HEK293T (cell line): ENCODE results near the gene RASSF8.

ENCODE experiments used
- CTCF ChIA-PET: fragments of 350-600 bp; formaldehyde crosslinking; extraction: SDS; loops from one replicate; lab custom pipeline; 2021; ENCODE audit warnings: antibody characterized with exemption, inconsistent platforms; lab: Yijun Ruan, JAX
- POLR2A ChIA-PET: fragments of 350-600 bp; formaldehyde crosslinking; extraction: SDS; loops from one replicate; lab custom pipeline; 2020; ENCODE audit warnings: antibody characterized with exemption, inconsistent platforms; lab: Yijun Ruan, JAX
- DNase-seq: peaks from one replicate; pipeline ENCODE4 v3.0.0; 2012; ENCODE audit warnings: mixed read lengths; ENCODE audit errors: extremely low spot score
- ARNT ChIP-seq: fragments of 450-650 bp; IDR thresholded peaks from 2 replicates; pipeline ENCODE4 v1.6.1; 2017; ENCODE audit warnings: mild to moderate bottlenecking
- BHLHE40 ChIP-seq: fragments of 450-650 bp; IDR thresholded peaks from 2 replicates; pipeline ENCODE4 v1.6.1; 2016; ENCODE audit warnings: mild to moderate bottlenecking, moderate library complexity, borderline replicate concordance
- CTBP1 ChIP-seq: fragments of 450-650 bp; IDR thresholded peaks from 2 replicates; pipeline ENCODE4 v1.6.1; 2016; ENCODE audit warnings: borderline replicate concordance
- ELF4 ChIP-seq: fragments of 450-650 bp; IDR thresholded peaks from 2 replicates; pipeline ENCODE4 v1.6.1; 2017; ENCODE audit warnings: antibody characterized with exemption
- FOXA1 ChIP-seq: fragments of 450-650 bp; IDR thresholded peaks from 2 replicates; pipeline ENCODE4 v1.6.1; 2016; ENCODE audit warnings: mild to moderate bottlenecking
- FOXK2 ChIP-seq: fragments of 450-650 bp; IDR thresholded peaks from 2 replicates; pipeline ENCODE4 v1.6.1; 2016; ENCODE audit warnings: mild to moderate bottlenecking
- FOXM1 ChIP-seq: fragments of 450-650 bp; IDR thresholded peaks from 2 replicates; pipeline ENCODE4 v1.6.1; 2017; ENCODE audit warnings: mild to moderate bottlenecking, borderline replicate concordance
- HDGF ChIP-seq: fragments of 450-650 bp; IDR thresholded peaks from 2 replicates; pipeline ENCODE4 v1.6.1; 2017; ENCODE audit warnings: antibody characterized with exemption, borderline replicate concordance
- L3MBTL2 ChIP-seq: fragments of 450-650 bp; conservative IDR thresholded peaks from 2 replicates; pipeline ENCODE4 v1.6.1; 2016; ENCODE audit warnings: mild to moderate bottlenecking
- LEF1 ChIP-seq: fragments of 450-650 bp; IDR thresholded peaks from 2 replicates; pipeline ENCODE4 v1.6.1; 2017; ENCODE audit warnings: mild to moderate bottlenecking, borderline replicate concordance
- NFRKB ChIP-seq: fragments of 450-650 bp; IDR thresholded peaks from 2 replicates; pipeline ENCODE4 v1.6.1; 2016; ENCODE audit warnings: mild to moderate bottlenecking, moderate library complexity
- SP1 ChIP-seq: fragments of 450-650 bp; IDR thresholded peaks from 2 replicates; pipeline ENCODE4 v1.6.1; 2017
- SUZ12 ChIP-seq: fragments of 450-650 bp; IDR thresholded peaks from 2 replicates; pipeline ENCODE4 v1.6.1; 2016; ENCODE audit warnings: mild to moderate bottlenecking
- TARDBP ChIP-seq: fragments of 450-650 bp; IDR thresholded peaks from 2 replicates; pipeline ENCODE4 v1.6.1; 2016
- ZNF384 ChIP-seq: fragments of 450-650 bp; IDR thresholded peaks from 2 replicates; pipeline ENCODE4 v1.6.1; 2016
- TF ChIP-seq, protein P1 (sequence below): fragments of 450-650 bp; IDR thresholded peaks from 2 replicates; pipeline ENCODE4 v1.6.1; 2016

The RASSF8 gene

DNA sequence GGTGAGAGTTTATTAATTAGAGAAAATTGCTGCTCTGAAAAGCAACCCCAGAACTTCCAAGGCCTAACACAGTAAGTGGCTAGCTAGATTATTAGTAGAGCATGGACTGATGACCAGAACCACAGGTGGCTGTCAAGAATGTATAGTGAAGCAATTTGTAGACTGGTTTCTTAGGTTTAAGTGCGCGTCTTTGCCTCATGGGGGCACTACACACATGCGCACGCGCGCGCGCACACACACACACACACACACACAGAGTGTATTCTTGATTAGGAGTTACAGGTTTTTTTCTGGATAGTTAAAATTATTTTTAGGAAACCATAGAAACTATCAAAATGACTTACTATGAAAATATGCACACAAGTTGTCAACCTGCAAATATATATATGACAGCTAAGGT lies 99.8 kb downstream of the RASSF8 start:
- POLR2A ChIA-PET: no interaction called here
- no peak for DNase-seq
- TF ChIP-seq NFRKB (no peak), SP1 (no peak), LEF1 (no peak), BHLHE40 (no peak), HDGF (no peak), ELF4 (no peak), FOXM1 (no peak), FOXA1 (no peak), ARNT (no peak), SUZ12 (no peak), L3MBTL2 (no peak), CTBP1 (no peak), FOXK2 (no peak), ZNF384 (no peak), TARDBP (no peak)
- TF ChIP-seq, protein P1, sequence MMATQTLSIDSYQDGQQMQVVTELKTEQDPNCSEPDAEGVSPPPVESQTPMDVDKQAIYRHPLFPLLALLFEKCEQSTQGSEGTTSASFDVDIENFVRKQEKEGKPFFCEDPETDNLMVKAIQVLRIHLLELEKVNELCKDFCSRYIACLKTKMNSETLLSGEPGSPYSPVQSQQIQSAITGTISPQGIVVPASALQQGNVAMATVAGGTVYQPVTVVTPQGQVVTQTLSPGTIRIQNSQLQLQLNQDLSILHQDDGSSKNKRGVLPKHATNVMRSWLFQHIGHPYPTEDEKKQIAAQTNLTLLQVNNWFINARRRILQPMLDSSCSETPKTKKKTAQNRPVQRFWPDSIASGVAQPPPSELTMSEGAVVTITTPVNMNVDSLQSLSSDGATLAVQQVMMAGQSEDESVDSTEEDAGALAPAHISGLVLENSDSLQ: no peak
- CTCF ChIA-PET: interaction anchor here (0.9 kb wide), 1 partner anchor 21 kb away, joined by 3 read pairs; no protein-coding TSS in a partner anchor

DNA sequence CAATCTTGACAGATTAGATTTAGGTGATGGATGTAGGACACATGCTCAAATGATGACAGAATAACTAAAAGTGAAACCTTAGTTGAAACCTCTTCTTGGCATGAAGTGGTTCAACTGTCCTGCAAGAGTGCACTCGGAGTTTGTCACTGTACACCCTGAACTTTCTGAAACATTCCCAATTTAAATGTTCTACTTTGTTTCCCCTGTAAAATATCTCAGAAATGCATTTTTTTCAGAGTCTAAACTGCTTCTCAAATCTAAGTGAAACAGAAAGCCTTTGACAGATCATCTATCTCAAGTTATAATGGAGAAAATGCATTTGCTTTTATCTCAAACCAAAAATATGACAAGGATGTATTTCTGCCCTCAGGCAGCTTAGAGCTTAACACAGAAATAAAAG lies 100.3 kb downstream of the RASSF8 start:
- ChIA-PET CTCF (no interaction called here), POLR2A (no interaction called here)
- DNase-seq: no peak
- TF ChIP-seq FOXA1 (no peak), ZNF384 (no peak), ELF4 (no peak), CTBP1 (no peak), TARDBP (no peak), LEF1 (no peak), FOXK2 (no peak), ARNT (no peak), FOXM1 (no peak), BHLHE40 (no peak), L3MBTL2 (no peak), NFRKB (no peak), SUZ12 (no peak), HDGF (no peak), SP1 (no peak)
- TF ChIP-seq, protein P1: no peak

DNA sequence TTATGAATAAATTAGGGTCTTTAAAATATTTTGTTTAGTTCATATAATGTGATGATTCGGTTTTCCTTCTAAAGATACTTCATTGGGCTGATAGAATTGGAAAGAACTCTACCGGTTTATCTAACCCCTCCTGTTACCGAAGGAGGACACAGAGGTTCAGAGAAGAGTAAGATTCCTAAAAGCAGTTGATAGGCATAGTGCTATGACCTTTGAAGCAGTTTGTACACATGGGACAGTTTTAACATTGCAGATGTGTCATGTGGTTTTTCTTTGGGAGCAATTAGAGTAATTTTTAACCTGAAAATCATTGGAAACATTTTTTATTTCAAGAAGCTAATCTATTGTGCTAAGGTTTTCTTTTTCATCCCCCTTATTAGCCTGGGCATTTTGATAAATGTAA lies 103.5 kb downstream of the RASSF8 start:
- CTCF ChIA-PET: no interaction called here

DNA sequence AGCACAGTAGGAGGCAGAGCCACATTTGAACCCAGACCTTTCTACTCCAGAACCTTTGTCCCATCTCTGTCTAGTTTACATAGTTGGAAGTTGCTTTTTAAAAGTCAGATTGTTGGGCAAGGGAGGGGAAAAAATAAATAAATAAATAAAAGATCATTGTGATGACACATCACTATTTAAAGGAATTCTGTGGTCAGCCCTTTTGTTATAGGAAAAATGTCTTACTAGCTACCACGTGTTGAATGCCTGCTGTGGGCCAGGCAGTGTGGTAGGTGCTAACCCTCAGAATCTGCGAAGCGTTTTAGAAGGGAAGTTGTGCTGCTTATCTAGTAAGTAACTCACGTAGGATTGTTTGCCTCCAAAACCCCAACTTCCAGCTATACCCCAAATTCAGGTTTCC lies 104.1 kb downstream of the RASSF8 start:
- TF ChIP-seq NFRKB (no peak), ELF4 (no peak), FOXK2 (no peak), HDGF (no peak), FOXA1 (no peak), ZNF384 (no peak), SP1 (no peak), L3MBTL2 (no peak), BHLHE40 (no peak), SUZ12 (no peak), CTBP1 (no peak), ARNT (no peak), LEF1 (no peak), TARDBP (no peak), FOXM1 (no peak)
- TF ChIP-seq, protein P1: no peak
- ChIA-PET CTCF (no interaction called here), POLR2A (no interaction called here)
- no peak for DNase-seq

More for the DNA sequence above, 103.5 kb downstream of the RASSF8 start:
- DNase-seq: no peak
- POLR2A ChIA-PET: no interaction called here
- TF ChIP-seq ELF4: no peak
- no peak for TF ChIP-seq ARNT
- TF ChIP-seq HDGF: no peak
- TF ChIP-seq NFRKB: no peak
- TF ChIP-seq BHLHE40: no peak
- no peak for TF ChIP-seq CTBP1

DNA sequence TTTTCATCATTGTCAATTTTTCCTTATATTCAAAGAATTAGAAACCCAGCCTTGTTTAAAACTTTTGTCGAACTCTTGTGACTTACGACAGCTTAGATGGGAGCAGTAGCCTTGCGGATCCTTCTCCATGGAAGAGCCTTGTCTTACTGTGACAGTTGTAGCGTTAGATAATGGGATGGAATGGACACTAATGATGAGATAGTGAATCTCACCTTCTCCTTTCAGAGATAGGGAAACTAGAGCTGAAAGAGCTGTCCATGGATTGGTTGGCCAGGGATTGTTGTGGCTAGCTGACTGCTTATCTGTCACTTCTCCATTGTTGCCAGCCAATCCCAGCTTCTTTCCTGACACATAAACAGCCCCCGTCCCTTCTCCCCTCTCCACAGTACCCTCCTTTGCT lies 107.0 kb downstream of the RASSF8 start:
- no peak for DNase-seq
- CTCF ChIA-PET: interaction anchor here (0.6 kb wide), 1 partner anchor 37 kb away, joined by 4 read pairs; no protein-coding TSS in a partner anchor
- POLR2A ChIA-PET: no interaction called here

DNA sequence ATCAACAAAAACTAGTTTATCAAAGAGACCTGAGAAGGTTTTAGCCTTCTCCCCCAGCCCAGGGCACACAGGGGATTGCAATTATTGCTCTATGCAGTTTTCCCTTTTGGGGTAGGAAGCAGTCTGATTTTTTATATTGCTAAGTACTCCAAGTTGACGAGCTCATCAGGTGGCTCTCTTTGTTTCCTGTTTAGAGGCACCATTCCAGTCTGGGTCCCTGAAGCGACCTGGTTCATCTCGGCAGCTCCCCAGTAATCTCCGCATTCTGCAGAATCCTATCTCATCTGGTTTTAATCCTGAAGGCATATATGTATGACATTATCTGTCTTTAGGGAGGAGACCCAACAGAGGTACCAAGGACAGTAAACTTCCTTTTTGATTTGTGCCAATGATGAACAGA lies 110.0 kb downstream of the RASSF8 start:
- POLR2A ChIA-PET: no interaction called here
- TF ChIP-seq SP1 (no peak), ZNF384 (no peak), HDGF (no peak), FOXA1 (no peak), ELF4 (no peak), BHLHE40 (no peak), SUZ12 (no peak), CTBP1 (no peak)
- DNase-seq: no peak
- CTCF ChIA-PET: no interaction called here

More for the DNA sequence above, 107.0 kb downstream of the RASSF8 start:
- TF ChIP-seq SP1 (no peak), ZNF384 (no peak), FOXA1 (no peak)
- TF ChIP-seq, protein P1: no peak
